ENCODE data around the gene EXOC3L4.
A peak's percentile ranks its signal among the peaks of the same experiment; 100 is the strongest.
"Not testable (repeated sequence)": the region's sequence is repeated elsewhere in the genome, so short reads cannot be mapped to it uniquely, and the experiment has no call there.

The EXOC3L4 gene

DNA sequence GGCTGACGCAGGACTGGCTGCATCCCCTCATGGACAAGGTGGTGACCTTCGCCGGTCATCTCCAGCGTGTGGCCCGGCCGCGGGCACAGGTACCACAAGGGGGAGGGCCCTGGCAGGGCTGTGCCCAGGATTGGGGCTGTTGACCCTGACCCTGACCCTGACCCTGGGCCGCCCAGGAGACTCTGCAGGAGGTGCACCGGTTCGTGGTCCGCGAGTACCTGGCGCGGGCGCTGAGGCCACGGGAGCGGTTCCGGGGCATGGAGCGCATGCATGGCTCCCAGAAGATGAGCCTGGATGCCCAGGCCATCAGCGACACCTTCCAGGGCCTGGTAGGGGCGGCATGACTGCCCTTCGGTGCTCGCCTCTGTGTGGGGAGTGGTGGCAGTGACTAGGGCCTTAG lies 12.9 kb downstream of the EXOC3L4 start:
- peaks cover 5% of the 10 kb centered on the region for H3K4me1 Mint-ChIP-seq
- H3K27me3 Mint-ChIP-seq, result peaks cover 14% of the 10 kb centered on the region
- no peaks in the 10 kb centered on the region for H3K36me3 Mint-ChIP-seq
- no peak overlapping the region for H3K27ac Mint-ChIP-seq
- no peaks in the 10 kb centered on the region for H3K9me3 Mint-ChIP-seq
- H3K4me3 Mint-ChIP-seq, result no peak overlapping the region

DNA sequence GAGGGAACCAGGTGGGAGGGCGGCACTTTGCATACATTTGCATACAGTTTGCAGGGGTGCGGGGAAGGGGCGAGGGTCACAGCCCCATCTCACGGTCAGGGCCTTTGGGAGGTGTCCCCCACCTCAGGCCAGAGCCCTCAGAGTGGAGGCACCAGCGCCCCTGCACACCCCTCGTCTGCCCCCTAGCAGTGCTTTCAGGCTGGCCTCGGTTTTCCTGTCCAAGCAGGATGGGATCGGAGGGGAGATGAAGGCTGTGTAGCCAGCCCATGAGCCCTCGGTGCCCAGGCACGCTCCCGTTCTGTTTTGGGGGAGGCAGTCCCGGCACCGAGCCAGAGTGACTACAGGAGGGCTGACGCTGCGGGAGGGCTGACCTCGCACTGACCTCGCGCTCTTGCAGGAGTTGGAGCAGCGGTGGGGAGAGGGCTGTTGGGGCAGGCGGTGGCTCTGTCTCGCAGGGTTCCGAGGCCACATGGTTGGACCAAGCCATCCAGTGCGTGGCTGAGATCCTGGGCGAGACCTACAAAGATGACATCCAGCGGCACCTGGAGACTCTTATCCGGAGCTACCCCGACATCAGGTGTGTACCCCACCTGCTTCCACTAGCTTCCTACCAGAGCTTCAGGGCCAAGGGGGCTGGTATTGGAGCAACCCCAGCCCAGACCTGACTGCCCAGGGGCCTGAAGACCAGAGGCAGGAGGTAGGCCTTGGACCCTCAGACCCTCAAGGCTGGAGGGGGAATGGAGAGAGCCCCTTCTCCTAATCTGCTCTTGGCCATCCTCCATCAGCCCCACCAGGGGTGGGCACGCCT lies 13.6 kb downstream of the EXOC3L4 start:
- H3K4me1 Mint-ChIP-seq, result peaks cover 5% of the 10 kb centered on the region
- H3K9me3 Mint-ChIP-seq, result no peaks in the 10 kb centered on the region
- H3K27ac Mint-ChIP-seq, result no peak overlapping the region
- H3K27me3 Mint-ChIP-seq, result peaks cover 14% of the 10 kb centered on the region
- no peaks in the 10 kb centered on the region for H3K36me3 Mint-ChIP-seq
- no peak overlapping the region for H3K4me3 Mint-ChIP-seq

DNA sequence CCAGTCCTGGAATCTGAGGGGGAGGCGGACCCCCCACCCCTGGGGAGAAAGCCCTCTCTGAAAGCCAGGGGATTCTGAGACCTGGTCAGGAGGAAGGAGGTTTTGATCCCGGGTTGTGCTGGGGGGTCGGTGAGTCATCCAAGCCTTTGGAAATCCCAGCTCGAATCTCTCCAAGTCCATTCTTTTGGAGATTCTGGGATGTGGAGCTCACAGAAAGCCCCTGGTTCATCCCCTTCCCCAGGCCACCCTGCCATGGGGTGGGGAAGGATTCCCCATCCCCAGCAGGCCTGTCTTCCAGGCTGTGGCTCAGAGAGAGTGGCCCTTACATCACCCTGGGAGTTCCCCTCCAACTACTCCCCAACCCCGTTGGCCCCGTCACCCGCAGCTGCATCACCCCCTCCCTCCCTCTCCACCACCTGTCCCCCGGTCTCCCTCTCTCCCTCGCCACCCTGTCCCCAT lies 14.3 kb downstream of the EXOC3L4 start:
- Mint-ChIP-seq H3K4me3 (no peak overlapping the region), H3K4me1 (peaks cover 5% of the 10 kb centered on the region), H3K9me3 (no peaks in the 10 kb centered on the region), H3K36me3 (no peaks in the 10 kb centered on the region), H3K27me3 (peaks cover 10% of the 10 kb centered on the region), H3K27ac (no peak overlapping the region)

DNA sequence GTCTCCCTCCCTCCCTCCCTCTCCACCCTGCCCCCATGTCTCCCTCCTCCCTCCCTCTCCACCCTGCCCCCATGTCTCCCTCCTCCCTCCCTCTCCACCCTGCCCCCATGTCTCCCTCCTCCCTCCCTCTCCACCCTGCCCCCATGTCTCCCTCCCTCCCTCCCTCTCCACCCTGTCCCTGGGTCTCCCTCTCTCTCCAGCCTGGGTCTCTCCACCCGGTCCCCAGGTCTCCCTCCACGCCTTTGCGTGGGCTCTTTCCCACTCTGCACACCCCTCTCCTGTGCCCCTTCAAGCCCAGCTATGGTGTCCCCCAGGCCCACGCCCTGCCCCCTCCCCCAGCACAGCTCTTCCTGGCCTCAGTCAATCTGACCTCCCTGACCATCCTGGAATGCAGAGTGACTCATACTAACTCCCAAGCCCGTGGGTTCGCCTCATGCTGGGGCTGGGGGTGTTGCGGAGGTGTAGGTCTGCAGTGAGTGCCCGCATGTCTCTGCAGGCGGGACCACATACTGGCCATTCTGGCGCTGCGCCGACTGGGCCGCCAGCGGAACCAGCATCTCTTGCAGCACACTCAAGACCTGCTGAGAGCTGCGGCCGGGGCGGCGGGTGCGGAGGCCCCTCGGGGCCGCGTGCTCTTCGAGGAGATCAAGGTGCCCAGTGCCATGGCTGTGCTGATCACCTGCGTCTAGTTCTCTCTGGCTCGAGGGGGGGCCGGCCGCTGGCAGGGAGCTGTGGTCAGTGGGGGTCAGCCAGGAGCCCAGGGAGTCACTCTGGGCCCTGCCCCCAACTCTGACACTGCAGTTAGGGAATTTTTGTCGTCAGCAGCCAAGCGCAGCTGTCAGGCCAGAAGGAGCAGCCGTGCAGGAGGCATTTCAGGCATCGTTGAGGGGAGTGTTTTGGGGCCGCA lies 15.3 kb downstream of the EXOC3L4 start:
- H3K9me3 Mint-ChIP-seq, result no peaks in the 10 kb centered on the region
- no peaks in the 10 kb centered on the region for H3K36me3 Mint-ChIP-seq
- no peak overlapping the region for H3K4me3 Mint-ChIP-seq
- no peak overlapping the region for H3K27ac Mint-ChIP-seq
- peaks cover 10% of the 10 kb centered on the region for H3K27me3 Mint-ChIP-seq
- H3K4me1 Mint-ChIP-seq, result peaks cover 6% of the 10 kb centered on the region

DNA sequence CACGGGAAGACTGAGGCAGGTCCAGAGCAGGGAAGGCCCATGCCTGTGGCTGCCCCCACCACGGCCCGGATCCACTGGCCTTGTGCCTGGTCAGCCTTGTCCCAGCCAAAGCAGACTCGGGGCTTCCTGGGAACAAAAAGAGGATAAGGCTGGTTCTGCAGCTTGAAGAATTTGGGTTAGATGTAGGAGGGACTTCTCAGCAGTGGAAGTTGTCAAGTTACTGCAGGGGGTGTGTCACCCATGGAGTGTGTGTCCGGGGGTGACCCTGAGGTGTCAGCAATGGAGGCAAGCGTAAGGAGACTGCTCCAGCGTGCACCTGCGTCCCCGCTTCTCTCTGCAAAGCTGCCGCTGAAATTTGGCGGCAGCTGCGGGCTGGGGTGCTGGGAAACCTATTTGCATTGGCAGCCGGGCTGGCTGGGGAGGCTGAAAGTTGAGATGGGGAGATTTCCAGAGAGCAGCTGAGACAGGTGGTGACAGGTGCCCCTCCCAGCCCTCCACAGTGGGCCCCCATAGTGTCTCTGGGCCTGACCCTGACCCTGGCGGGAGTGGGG lies 16.2 kb downstream of the EXOC3L4 start:
- H3K27me3 Mint-ChIP-seq, result peaks cover 4% of the 10 kb centered on the region
- H3K9me3 Mint-ChIP-seq, result no peaks in the 10 kb centered on the region
- H3K4me1 Mint-ChIP-seq, result peaks cover 5% of the 10 kb centered on the region
- H3K36me3 Mint-ChIP-seq, result no peaks in the 10 kb centered on the region
- no peak overlapping the region for H3K27ac Mint-ChIP-seq
- H3K4me3 Mint-ChIP-seq, result no peak overlapping the region

DNA sequence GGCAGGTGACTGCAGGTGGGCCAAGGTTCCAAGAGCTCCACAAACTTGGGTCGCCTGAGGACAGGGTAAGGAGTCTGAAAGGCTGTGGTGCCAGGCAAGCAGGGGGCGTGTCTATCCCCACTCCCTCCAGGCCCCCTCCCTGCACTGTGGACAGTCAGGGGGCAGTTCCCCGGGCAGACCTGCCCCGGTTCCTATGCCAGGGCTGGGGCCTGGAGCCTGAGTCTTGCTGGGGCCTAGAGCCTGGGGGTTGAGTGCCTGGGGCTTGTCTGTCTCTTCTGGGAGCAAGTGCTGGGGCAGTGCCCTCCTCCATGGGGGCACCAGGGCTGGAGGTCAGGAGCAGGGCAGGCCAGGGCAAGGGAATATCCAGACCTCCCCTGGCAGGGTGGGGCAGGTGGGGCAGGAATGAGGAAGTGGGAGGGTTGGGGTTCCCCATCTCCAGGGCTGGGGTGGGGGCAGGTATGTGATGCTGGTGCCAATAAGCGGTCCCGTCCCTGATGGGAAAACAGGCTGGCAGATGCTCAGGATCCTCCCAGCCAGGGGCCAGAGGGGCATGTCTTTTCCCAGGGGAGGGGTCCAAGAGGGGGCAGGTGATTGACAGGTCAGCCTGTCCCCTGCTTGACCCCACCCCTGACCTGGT lies 16.8 kb downstream of the EXOC3L4 start:
- Mint-ChIP-seq H3K4me1 (peaks cover 8% of the 10 kb centered on the region), H3K27me3 (peaks cover 4% of the 10 kb centered on the region), H3K27ac (no peak overlapping the region), H3K36me3 (no peaks in the 10 kb centered on the region), H3K4me3 (no peak overlapping the region), H3K9me3 (no peaks in the 10 kb centered on the region)

DNA sequence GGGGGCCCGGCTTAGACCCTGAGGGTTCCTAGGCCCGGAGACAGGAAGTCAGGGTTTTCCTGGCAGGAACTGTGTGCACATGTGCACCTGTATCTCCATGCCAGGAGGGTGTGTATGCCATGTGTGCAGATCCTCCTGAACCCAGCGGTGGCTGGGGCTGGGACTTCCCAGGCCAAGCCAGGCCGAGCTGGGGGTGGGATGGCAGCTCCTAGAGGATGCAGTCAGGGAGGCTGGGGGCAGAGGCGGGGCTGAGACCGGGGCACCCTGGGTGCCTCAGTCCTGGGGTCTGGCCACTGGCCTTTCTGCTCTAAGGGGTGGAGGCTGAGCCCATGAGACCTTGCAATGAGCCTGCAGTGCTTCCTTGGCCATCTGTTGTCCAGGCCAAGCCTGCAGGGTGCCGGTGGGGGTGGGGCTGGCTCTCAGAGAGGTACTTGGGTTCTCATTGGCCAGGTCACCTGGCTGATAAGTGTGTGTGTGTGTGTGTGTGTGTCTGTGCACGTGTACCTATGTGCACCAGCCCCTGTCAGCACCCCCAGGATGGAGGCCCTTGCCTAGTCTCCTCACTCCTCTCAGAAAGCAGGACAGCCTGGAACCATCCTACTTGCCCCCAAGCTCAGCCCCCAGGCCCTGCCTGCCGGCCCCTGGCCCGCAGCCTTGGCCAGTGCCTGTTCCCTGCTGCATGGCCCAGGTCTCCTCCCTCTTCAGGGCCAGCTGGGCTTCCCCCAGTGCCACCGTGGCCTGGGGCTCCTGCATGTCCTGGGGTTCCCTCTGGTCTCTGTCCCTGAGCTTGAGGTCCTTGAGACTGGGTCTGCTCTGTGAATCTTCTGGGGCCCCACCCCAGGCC lies 18.1 kb downstream of the EXOC3L4 start:
- Mint-ChIP-seq H3K36me3 (no peaks in the 10 kb centered on the region), H3K9me3 (no peaks in the 10 kb centered on the region), H3K4me3 (no peak overlapping the region), H3K27me3 (peaks cover 4% of the 10 kb centered on the region), H3K4me1 (peaks cover 8% of the 10 kb centered on the region), H3K27ac (no peak overlapping the region)

DNA sequence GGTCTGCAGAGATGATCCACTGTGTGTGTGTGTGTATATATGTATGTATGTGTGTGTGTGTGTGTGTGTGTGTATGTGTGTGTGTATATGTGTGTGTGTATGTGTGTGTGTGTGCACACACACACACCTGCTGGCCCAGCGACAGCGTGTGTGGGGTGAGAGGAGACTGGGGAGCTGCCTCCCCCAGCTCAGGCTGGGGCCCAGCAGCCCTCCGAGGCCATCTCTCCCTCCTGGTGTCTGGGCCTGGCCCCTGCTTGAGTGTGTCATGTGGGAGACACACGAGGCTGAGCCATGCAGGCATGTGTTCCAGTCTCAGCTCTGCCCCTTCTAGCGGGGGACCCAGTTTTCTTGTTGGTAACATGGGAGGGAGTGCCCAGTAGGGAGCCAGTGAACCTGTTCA lies 18.8 kb downstream of the EXOC3L4 start:
- H3K4me1 Mint-ChIP-seq, result peaks cover 8% of the 10 kb centered on the region
- H3K27me3 Mint-ChIP-seq, result peaks cover 4% of the 10 kb centered on the region
- no peaks in the 10 kb centered on the region for H3K36me3 Mint-ChIP-seq
- no peaks in the 10 kb centered on the region for H3K9me3 Mint-ChIP-seq
- no peak overlapping the region for H3K27ac Mint-ChIP-seq
- no peak overlapping the region for H3K4me3 Mint-ChIP-seq

DNA sequence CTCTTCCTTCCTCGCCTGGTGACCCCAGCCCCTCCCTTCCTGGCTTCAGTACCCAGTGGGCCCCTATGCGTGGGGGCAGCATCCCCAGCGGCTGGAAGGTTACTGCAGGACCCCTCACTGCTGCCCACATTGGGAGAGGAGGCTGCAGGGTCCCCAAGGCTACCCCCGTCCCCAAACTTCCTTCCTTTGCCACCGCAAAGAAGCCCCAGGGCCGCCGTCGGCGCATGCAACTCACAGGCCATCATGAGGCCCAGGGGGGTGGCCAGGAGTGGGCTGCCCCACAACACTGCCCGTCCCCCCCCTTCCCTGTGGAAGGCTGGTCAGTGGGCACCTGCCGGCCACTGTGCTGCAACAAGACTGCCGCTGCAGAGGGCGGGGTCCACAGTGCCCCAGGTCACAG lies 19.2 kb downstream of the EXOC3L4 start:
- Mint-ChIP-seq H3K27ac (no peak overlapping the region), H3K27me3 (peaks cover 4% of the 10 kb centered on the region), H3K9me3 (no peaks in the 10 kb centered on the region), H3K4me1 (peaks cover 8% of the 10 kb centered on the region), H3K36me3 (no peaks in the 10 kb centered on the region), H3K4me3 (no peak overlapping the region)

DNA sequence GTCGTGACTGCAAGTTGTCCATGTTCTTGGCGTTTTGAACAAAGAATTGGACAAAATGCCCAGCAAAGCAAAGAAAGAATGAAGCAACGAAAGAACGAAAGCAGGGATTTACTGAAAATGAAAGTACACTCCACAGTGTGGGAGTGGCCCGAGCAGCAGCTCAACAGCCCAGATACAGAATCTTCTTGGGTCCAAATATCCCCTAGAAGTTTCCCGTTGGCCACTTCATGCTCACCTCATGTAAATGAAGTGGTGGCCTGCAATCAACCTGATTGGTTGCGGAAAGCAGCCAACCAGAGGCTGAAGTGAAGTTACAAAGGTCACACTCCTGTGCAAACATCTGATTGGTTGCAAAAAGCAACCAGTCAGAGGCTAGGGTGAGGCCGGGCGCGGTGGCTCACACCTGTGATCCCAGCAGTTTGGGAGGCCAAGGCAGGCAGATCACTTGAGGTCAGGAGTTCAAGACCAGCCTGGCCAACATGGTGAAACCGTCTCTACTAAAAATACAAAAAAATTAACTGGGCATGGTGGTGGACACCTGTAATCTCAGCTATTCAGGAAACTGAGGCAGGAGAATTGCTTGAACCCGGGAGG lies 20.7 kb downstream of the EXOC3L4 start:
- peak overlapping the region; percentile 24 for H3K4me3 Mint-ChIP-seq
- not testable (repeated sequence) for H3K27ac Mint-ChIP-seq, H3K4me1 Mint-ChIP-seq, H3K27me3 Mint-ChIP-seq, H3K9me3 Mint-ChIP-seq, H3K36me3 Mint-ChIP-seq

DNA sequence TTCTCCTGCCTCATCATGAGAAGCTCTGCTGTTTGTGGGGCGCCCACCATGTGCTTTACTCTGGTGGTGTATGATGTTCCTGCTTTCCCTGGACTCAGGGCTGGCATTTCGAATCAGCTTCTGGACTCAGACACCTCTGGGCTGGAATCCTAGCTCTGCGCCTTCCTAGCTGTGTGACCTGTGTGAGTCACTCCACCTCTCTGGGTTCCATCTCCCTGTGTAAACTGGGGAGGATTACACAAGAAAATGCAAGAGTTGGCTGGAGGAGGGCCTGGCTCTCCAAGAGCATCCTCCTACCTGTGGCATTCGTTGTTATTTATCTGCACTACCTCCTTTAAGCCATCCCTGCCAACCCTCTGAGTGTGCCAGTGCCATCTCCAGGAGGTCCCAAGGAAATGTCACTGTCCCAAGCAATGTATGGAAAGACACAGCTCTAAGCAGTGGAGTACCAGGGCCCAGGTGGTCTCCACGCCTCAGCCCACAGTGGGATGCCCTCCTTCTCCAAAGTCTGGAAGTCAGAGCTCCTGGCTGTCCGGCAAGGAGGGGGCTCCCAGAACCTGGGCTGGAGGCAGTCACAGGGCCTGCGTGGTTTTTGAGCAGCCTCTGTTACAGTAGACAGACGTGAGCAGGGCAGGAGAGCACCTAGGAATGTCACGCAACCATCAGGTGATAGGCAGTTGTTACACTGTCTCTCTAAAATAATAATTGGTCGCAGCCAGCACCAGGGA lies 21.5 kb downstream of the EXOC3L4 start:
- Mint-ChIP-seq H3K27ac (no peak overlapping the region), H3K4me1 (peaks cover 8% of the 10 kb centered on the region), H3K27me3 (peaks cover 5% of the 10 kb centered on the region), H3K4me3 (no peak overlapping the region), H3K36me3 (no peaks in the 10 kb centered on the region), H3K9me3 (no peaks in the 10 kb centered on the region)

DNA sequence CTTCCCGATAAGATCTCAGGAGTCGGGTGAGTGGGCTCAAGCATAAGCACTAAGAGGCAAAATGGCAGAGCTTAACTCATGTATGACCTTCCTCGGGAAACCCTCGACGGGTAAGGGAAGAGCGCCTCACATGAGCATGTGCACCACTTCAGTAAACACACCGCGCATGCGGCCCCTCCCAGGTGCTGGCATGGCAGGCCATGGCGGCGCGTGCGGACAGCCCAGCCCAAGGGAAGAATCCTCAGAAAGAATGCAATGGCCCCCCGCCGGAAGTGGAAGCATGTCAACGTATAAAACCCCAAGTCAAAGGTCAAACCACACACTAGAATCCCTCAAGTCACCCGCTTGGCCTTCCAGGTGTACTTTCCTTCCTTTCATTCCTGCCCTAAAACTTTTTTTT lies 22.1 kb downstream of the EXOC3L4 start:
- no peaks in the 10 kb centered on the region for H3K9me3 Mint-ChIP-seq
- no peak overlapping the region for H3K4me3 Mint-ChIP-seq
- H3K4me1 Mint-ChIP-seq, result peaks cover 8% of the 10 kb centered on the region
- peaks cover 7% of the 10 kb centered on the region for H3K27me3 Mint-ChIP-seq
- no peak overlapping the region for H3K27ac Mint-ChIP-seq
- no peaks in the 10 kb centered on the region for H3K36me3 Mint-ChIP-seq

DNA sequence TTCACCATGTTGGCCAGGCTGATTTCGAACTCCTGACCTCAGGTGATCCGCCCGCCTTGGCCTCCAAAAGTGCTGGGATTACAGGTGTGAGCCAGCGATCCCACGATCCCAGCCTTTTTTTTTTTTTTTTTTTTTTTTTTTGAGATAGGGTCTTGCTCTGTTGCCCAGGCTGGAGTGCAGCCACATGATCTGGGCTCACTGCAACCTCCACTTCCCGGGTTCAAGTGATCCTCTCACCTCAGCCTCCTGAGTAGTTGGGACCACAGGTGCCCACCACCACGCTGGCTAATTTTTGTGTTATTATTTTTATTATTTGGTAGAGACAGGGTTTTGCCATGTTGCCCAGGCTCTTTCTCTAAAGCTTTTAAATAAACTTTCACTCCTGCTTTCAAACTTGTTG lies 23.0 kb downstream of the EXOC3L4 start:
- not testable (repeated sequence) for H3K4me1 Mint-ChIP-seq, H3K9me3 Mint-ChIP-seq, H3K27me3 Mint-ChIP-seq, H3K27ac Mint-ChIP-seq, H3K4me3 Mint-ChIP-seq, H3K36me3 Mint-ChIP-seq

DNA sequence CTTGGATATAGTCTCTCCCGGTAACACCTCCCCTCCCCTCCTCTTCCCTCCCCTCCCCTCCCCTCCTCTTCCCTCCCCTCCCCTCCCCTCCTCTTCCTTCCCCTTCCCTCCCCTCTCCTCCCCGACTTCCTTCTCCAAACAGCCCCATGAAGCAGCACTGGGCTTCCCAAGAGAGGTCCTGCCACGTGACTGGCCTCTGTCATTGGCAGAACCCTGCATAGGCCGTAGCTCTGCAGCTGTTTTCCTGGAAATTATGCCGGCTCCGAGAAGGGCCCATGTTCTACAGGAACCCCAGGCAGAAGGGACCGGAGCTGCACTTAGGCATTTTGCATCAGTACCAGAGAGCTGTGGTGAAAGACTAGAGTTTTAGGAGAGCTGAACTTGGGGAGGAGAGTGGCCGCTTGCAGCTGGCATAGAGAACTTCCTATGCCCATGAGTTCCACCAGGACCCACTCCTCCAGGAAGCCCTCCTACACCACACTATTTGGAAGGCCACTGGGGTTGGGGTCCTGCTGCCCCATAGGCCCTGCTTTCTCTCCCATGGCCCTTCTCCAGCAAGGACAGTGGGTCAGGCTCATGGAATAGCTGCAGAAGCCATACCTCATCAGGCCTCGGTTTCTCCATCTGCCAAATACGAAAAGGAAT lies 23.6 kb downstream of the EXOC3L4 start:
- no peaks in the 10 kb centered on the region for H3K9me3 Mint-ChIP-seq
- H3K4me3 Mint-ChIP-seq, result no peak overlapping the region
- H3K27ac Mint-ChIP-seq, result no peak overlapping the region
- H3K27me3 Mint-ChIP-seq, result peaks cover 10% of the 10 kb centered on the region
- H3K4me1 Mint-ChIP-seq, result peaks cover 8% of the 10 kb centered on the region
- no peaks in the 10 kb centered on the region for H3K36me3 Mint-ChIP-seq

Data from activated naive CD4-positive, alpha-beta T cell treated with anti-CD3 and anti-CD28 coated beads, Interleukin-2, amount 50 U/mL, for 24 hours (primary cell).